WI38 (cell line): ENCODE measurements around the gene KMT2E.

ENCODE experiments used
- H3K4me3 ChIP-seq: 2 replicates; pipeline ENCODE4 v1.5.1; 2011; ENCODE audit warnings: low read depth, mild to moderate bottlenecking, control low read depth, low read length
- CTCF ChIP-seq: IDR thresholded peaks from 2 replicates; pipeline ENCODE4 v1.5.1; 2012; ENCODE audit warnings: low read depth, mild to moderate bottlenecking, control low read depth, low read length

Gene KMT2E

GRCh38 chr7:105151152-105151551, 137.1 kb downstream of the KMT2E start:
- H3K4me3 ChIP-seq, result no peak overlapping the region
- no peak for TF ChIP-seq CTCF

- no peak overlapping the region for H3K4me3 ChIP-seq
- TF ChIP-seq CTCF, result no peak
Measured at GRCh38 chr7:105153531-105153930, 139.5 kb downstream of the KMT2E start.

- H3K4me3 ChIP-seq, result no peak overlapping the region
- TF ChIP-seq CTCF, result no peak
Measured at GRCh38 chr7:105154084-105154483, 140.1 kb downstream of the KMT2E start.

- no peak for TF ChIP-seq CTCF
- H3K4me3 ChIP-seq, result no peak overlapping the region
Measured at GRCh38 chr7:105156731-105157130, 142.7 kb downstream of the KMT2E start.

GRCh38 chr7:105157278-105157677, 143.3 kb downstream of the KMT2E start:
- TF ChIP-seq CTCF, result no peak
- H3K4me3 ChIP-seq, result no peak overlapping the region

GRCh38 chr7:105161366-105161765, 147.4 kb downstream of the KMT2E start:
- TF ChIP-seq CTCF, result no peak
- no peak overlapping the region for H3K4me3 ChIP-seq
